H1 (cell line): Measurements from ENCODE around the gene PRKCZ. TPM values are rescaled to one million over a fixed set of nuclear protein-coding genes. Genes with fewer than 3 reads are reported as not detected.
A peak's percentile ranks its signal among the peaks of the same experiment; 100 is the strongest.

Experiments used
- CTCF ChIA-PET: fragments of 300-600 bp; sonication (Branson Sonifier 250); formaldehyde crosslinking; loops from one replicate; lab custom pipeline; 2021; ENCODE audit not compliant: partially characterized antibody; lab: Charles Lee
- POLR2A ChIA-PET: fragments of 300-600 bp; sonication (Branson Sonifier 250); formaldehyde crosslinking; loops from one replicate; lab custom pipeline; 2021; ENCODE audit warnings: inconsistent platforms; ENCODE audit not compliant: partially characterized antibody; lab: Charles Lee
- DNase-seq, 2 experiments: peaks; one replicate each; pipeline versions ENCODE4 v3.0.0 to v3.0.0-alpha.2; 2010 to 2022; ENCODE audit warnings: low spot score in 2 of 2, low read depth in 1 of 2, mixed read lengths in 1 of 2
- FAIRE-seq: peaks from 2 replicates; lab custom pipeline; 2011; peaks lifted over from hg19 to GRCh38; lab: Jason Lieb, UNC
- H2AFZ ChIP-seq: 2 replicates; pipeline ENCODE4 v1.8.1; 2012; ENCODE audit warnings: low read length, inconsistent platforms
- H2AK5ac ChIP-seq: 2 replicates; pipeline ENCODE4 v1.6.1; 2013; ENCODE audit warnings: low read depth, low read length
- H2BK120ac ChIP-seq: replicated peaks from 2 replicates; pipeline ENCODE3; 2013; ENCODE audit warnings: low read depth, low read length, inconsistent platforms
- H2BK12ac ChIP-seq: 2 replicates; pipeline ENCODE4 v1.6.1; 2013; ENCODE audit warnings: low read depth, low read length
- H2BK15ac ChIP-seq: 2 replicates; pipeline ENCODE4 v1.6.1; 2013; ENCODE audit warnings: low read length
- H2BK20ac ChIP-seq: 2 replicates; pipeline ENCODE4 v1.6.1; 2013; ENCODE audit warnings: low read length
- H2BK5ac ChIP-seq: 2 replicates; pipeline ENCODE4 v1.6.1; 2013; ENCODE audit warnings: low read depth, low read length
- H3K14ac ChIP-seq: 2 replicates; pipeline ENCODE4 v1.6.1; 2013; ENCODE audit warnings: inconsistent platforms; ENCODE audit not compliant: insufficient read length
- H3K18ac ChIP-seq: 2 replicates; pipeline ENCODE4 v1.6.1; 2013; ENCODE audit warnings: low read length; ENCODE audit errors: extremely low read depth
- H3K23ac ChIP-seq: 2 replicates; pipeline ENCODE4 v1.6.1; 2013; ENCODE audit warnings: inconsistent platforms; ENCODE audit not compliant: insufficient read length
- H3K23me2 ChIP-seq: 2 replicates; pipeline ENCODE4 v1.6.1; 2013; ENCODE audit warnings: low read depth, low read length
- H3K27ac ChIP-seq: 2 replicates; pipeline ENCODE4 v1.6.1; 2011; ENCODE audit warnings: low read depth, low read length, inconsistent platforms
- H3K27me3 ChIP-seq, 4 experiments: replicated peaks in 1 of 4; 1 replicate in 1 of 4; 2 replicates in 3 of 4; pipeline versions ENCODE4 v1.6.1 to v1.8.1; 2011 to 2013; ENCODE audit warnings: low read length in 3 of 4, mild to moderate bottlenecking in 3 of 4, inconsistent platforms in 2 of 4, mixed read lengths in 2 of 4, moderate library complexity in 1 of 4; ENCODE audit not compliant: control insufficient read depth in 3 of 4, insufficient read depth in 3 of 4; ENCODE audit errors: extremely low read depth in 1 of 4
- H3K36me3 ChIP-seq, 4 experiments: 2 replicates each; pipeline versions ENCODE4 v1.6.1 to v1.8.1; 2011 to 2013; ENCODE audit warnings: mild to moderate bottlenecking in 4 of 4, low read length in 3 of 4, moderate library complexity in 2 of 4, control low read depth in 1 of 4, inconsistent platforms in 1 of 4; ENCODE audit not compliant: insufficient read depth in 4 of 4, control insufficient read depth in 2 of 4
- H3K4ac ChIP-seq: replicated peaks from 2 replicates; pipeline ENCODE3; 2013; ENCODE audit warnings: low read length, low read depth, mixed read lengths, inconsistent platforms; ENCODE audit not compliant: insufficient read length
- H3K4me1 ChIP-seq, 4 experiments: replicated peaks in 1 of 4; 1 replicate in 1 of 4; 2 replicates in 3 of 4; pipeline versions ENCODE4 v1.6.1 to v1.8.1; 2011 to 2013; ENCODE audit warnings: low read length in 3 of 4, inconsistent platforms in 2 of 4, mixed read lengths in 1 of 4; ENCODE audit not compliant: insufficient read depth in 4 of 4, control insufficient read depth in 3 of 4
- H3K4me2 ChIP-seq, 2 experiments: 2 replicates each; pipeline versions ENCODE4 v1.6.1 to v1.8.1; 2011 to 2013; ENCODE audit warnings: low read depth in 2 of 2, low read length in 2 of 2, control low read depth in 1 of 2, inconsistent platforms in 1 of 2, mild to moderate bottlenecking in 1 of 2; ENCODE audit not compliant: insufficient read depth in 1 of 2
- H3K4me3 ChIP-seq, 4 experiments: fragments of 200-600, 300-600 bp in 1 of 4; sonication (generic), shearing (Covaris generic), sonication (Bioruptor Twin) in 1 of 4; 2 replicates each; pipeline versions ENCODE4 v1.5.1 to v1.8.1; 2011 to 2016; ENCODE audit warnings: low read length in 4 of 4, low read depth in 3 of 4, control low read depth in 2 of 4, inconsistent platforms in 2 of 4, mild to moderate bottlenecking in 2 of 4, mixed read lengths in 1 of 4, moderate library complexity in 1 of 4; ENCODE audit not compliant: insufficient read depth in 2 of 4; ENCODE audit errors: extremely low read depth in 1 of 4
- H3K56ac ChIP-seq: replicated peaks from 2 replicates; pipeline ENCODE3; 2013; ENCODE audit warnings: low read depth, mild to moderate bottlenecking, mixed read lengths, low read length, inconsistent platforms; ENCODE audit not compliant: insufficient read length
- H3K79me1 ChIP-seq: 2 replicates; pipeline ENCODE4 v1.6.1; 2013; ENCODE audit warnings: low read depth, low read length, control low read depth
- H3K79me2 ChIP-seq, 2 experiments: 2 replicates each; pipeline versions ENCODE4 v1.6.1 to v1.8.1; 2012 to 2013; ENCODE audit warnings: low read length in 2 of 2, mild to moderate bottlenecking in 2 of 2, inconsistent platforms in 1 of 2; ENCODE audit not compliant: insufficient read depth in 2 of 2, control insufficient read depth in 1 of 2
- H3K9ac ChIP-seq, 4 experiments: replicated peaks in 1 of 4; 1 replicate in 1 of 4; 2 replicates in 3 of 4; pipeline versions ENCODE4 v1.6.1 to v1.8.1; 2011 to 2013; ENCODE audit warnings: low read depth in 3 of 4, low read length in 3 of 4, control low read depth in 2 of 4, mild to moderate bottlenecking in 2 of 4, moderate library complexity in 2 of 4, inconsistent platforms in 1 of 4; ENCODE audit errors: extremely low read depth in 1 of 4
- H3K9me3 ChIP-seq, 2 experiments: 2 replicates each; pipeline versions ENCODE4 v1.6.1 to v1.8.1; 2012 to 2013; ENCODE audit warnings: mild to moderate bottlenecking in 2 of 2, moderate library complexity in 2 of 2, control low read depth in 1 of 2, inconsistent platforms in 1 of 2, low read depth in 1 of 2, low read length in 1 of 2, mixed read lengths in 1 of 2; ENCODE audit not compliant: insufficient read depth in 2 of 2
- H4K20me1 ChIP-seq, 2 experiments: replicated peaks in 1 of 2; 2 replicates each; pipeline versions ENCODE3 to v1.8.1; 2011 to 2013; ENCODE audit warnings: inconsistent platforms in 2 of 2, low read length in 2 of 2, mild to moderate bottlenecking in 1 of 2; ENCODE audit not compliant: insufficient read depth in 2 of 2, control insufficient read depth in 1 of 2
- H4K5ac ChIP-seq: 2 replicates; pipeline ENCODE4 v1.6.1; 2013; ENCODE audit warnings: low read length, low read depth, mixed read lengths, inconsistent platforms; ENCODE audit not compliant: insufficient read length
- H4K8ac ChIP-seq: 2 replicates; pipeline ENCODE4 v1.8.0; 2013; ENCODE audit warnings: mild to moderate bottlenecking, moderate library complexity, low read length, inconsistent platforms; ENCODE audit not compliant: insufficient read depth; ENCODE audit errors: extremely low read depth
- H4K91ac ChIP-seq: replicated peaks from 2 replicates; pipeline ENCODE3; 2013; ENCODE audit warnings: low read length, mixed read lengths, inconsistent platforms; ENCODE audit not compliant: insufficient read length
- BACH1 ChIP-seq: IDR thresholded peaks from 2 replicates; pipeline ENCODE4 v1.6.1; 2012; ENCODE audit warnings: low read length, improper control_type of control experiment
- JUND ChIP-seq: IDR thresholded peaks from 2 replicates; pipeline ENCODE4 v1.6.1; 2011; ENCODE audit warnings: mild to moderate bottlenecking, improper control_type of control experiment, low read length
- SIN3A ChIP-seq, 2 experiments: IDR thresholded peaks in 1 of 2; conservative IDR thresholded peaks in 1 of 2; 2 replicates each; pipeline ENCODE4 v1.6.1; 2011 to 2012; ENCODE audit warnings: low read length in 2 of 2, improper control_type of control experiment in 1 of 2, low read depth in 1 of 2, mild to moderate bottlenecking in 1 of 2
- SP4 ChIP-seq: IDR thresholded peaks from 2 replicates; pipeline ENCODE4 v1.6.1; 2012; ENCODE audit warnings: low read length, inconsistent platforms
- WGBS, 2 experiments: shearing (Covaris generic) in 1 of 2; methylation state at CpG; one replicate each; pipeline versions ENCODE4 v1.1.6 to v1.1.7; 2013 to 2015; ENCODE audit warnings: low lambda C conversion rate in 2 of 2, mixed read lengths in 2 of 2, inconsistent platforms in 1 of 2, low coverage in 1 of 2, missing lambda C conversion rate in 1 of 2; ENCODE audit not compliant: insufficient replicate concordance in 2 of 2, insufficient coverage in 1 of 2, insufficient read length in 1 of 2; ENCODE audit errors: extremely low coverage in 1 of 2, missing lambda C conversion rate in 1 of 2; 5-methylcytosine and 5-hydroxymethylcytosine counted together
- polyA plus RNA-seq, 7 experiments: library from polyadenylated mRNA; depleted of rRNA in 3 of 7; stranded (reverse) in 5 of 7; unstranded in 2 of 7; fragments of >200 nt in 5 of 7; fragments of 200-250 nt in 2 of 7; gene quantifications; 1 replicate in 5 of 7; 2 replicates in 1 of 7; 4 replicates in 1 of 7; pipeline versions ENCODE4 v1.2.1 to v1.2.3, GENCODE V29; 2011 to 2013; ENCODE audit warnings: missing spikeins in 2 of 7, mixed read lengths in 2 of 7
- total RNA-seq: library from RNA; stranded (reverse); fragmentation: NEBNext Ultra II Directional; extraction: Animal tissue kit (Norgen Biotek cat#: 25700); gene quantifications from 2 replicates; pipeline ENCODE4 v1.2.1, GENCODE V29; 2021

The PRKCZ gene
- total and polyA plus RNA-seq, 2 of the 8 experiments (the other 6 are each of a cell fraction or from before 2014, with no cell fraction given) = 37.4 to 45.1 TPM

GRCh38 chr1:2230781-2231531 is 180.7 kb downstream of the PRKCZ start:
- no peak overlapping the region for H2BK12ac ChIP-seq
- H3K27ac ChIP-seq = no peak overlapping the region
- no peak overlapping the region for H3K56ac ChIP-seq
- H3K36me3 ChIP-seq = no peaks in the 10 kb centered on the region
- ChIA-PET CTCF (interaction anchor here (0.6 to 3.0 kb wide), 11 partner anchors 10 to 945 kb away, joined by 3 to 16 read pairs (median 4); partner anchors contain the start of gene FAAP20), POLR2A (interaction anchor here (1.1 to 4.3 kb wide), 10 partner anchors 8 to 84 kb away, joined by 3 to 34 read pairs (median 6); no protein-coding TSS in a partner anchor)
- H3K4me1 ChIP-seq = peaks cover 0 to 47% (median 26%) of the 10 kb centered on the region in 4 experiments; a peak in 6 of 7 replicates
- H2BK120ac ChIP-seq = no peak overlapping the region
- TF ChIP-seq SP4 = no peak
- 0 out of 4 replicates have a peak, but pooled peaks of 1 of the 2 experiments have one; percentile 8 for TF ChIP-seq SIN3A (conservative IDR thresholded peaks at IDR 0.05 in 1 of 2, IDR thresholded peaks at IDR 0.05 in 1 of 2; ENCODE audit: low read depth in 1 of 2, low read length in 2 of 2)
- no peak for TF ChIP-seq BACH1
- TF ChIP-seq JUND = no peak
- H3K79me2 ChIP-seq = peaks cover 55 to 74% of the 10 kb centered on the region in 2 experiments
- no peak overlapping the region for H4K8ac ChIP-seq
- peaks cover 53 to 58% of the 10 kb centered on the region in 2 experiments for H4K20me1 ChIP-seq
- H2BK20ac ChIP-seq = no peak overlapping the region
- no peak overlapping the region for H4K5ac ChIP-seq
- 74% methylated on average over 27 of the region's 30 CpGs; no CpG with 5 or more reads in 1 of the 2 experiments for WGBS, 2 experiments
- H2BK15ac ChIP-seq = no peak overlapping the region
- peak overlapping the region; percentile 75; the same call in 1 of the 2 replicates for H2BK5ac ChIP-seq
- H3K4me3 ChIP-seq = peak overlapping the region; percentile 72 to 83 (median 80); a peak in 7 of 8 replicates
- H3K27me3 ChIP-seq = no peaks in the 10 kb centered on the region
- peaks cover 15% of the 10 kb centered on the region for H3K79me1 ChIP-seq
- no peak overlapping the region for H3K23ac ChIP-seq
- H4K91ac ChIP-seq = no peak overlapping the region
- no peak overlapping the region for H3K18ac ChIP-seq
- H2AFZ ChIP-seq = no peak overlapping the region
- DNase-seq (peak in 1 of 2 experiments; percentile 53), FAIRE-seq (no peak)
- H3K23me2 ChIP-seq = peaks cover 29% of the 10 kb centered on the region
- H2AK5ac ChIP-seq = no peak overlapping the region
- no peaks in the 10 kb centered on the region for H3K9me3 ChIP-seq
- no peak overlapping the region for H3K4ac ChIP-seq
- no peak overlapping the region for H3K14ac ChIP-seq
- H3K4me2 ChIP-seq = peak overlapping the region; percentile 78 to 96
- peak overlapping the region; percentile 10 to 45 (median 28); a peak in 3 of 7 replicates for H3K9ac ChIP-seq
